ACC112 (cell line): ENCODE measurements around the gene MAGIX.
A peak's percentile ranks its signal among the peaks of the same experiment; 100 is the strongest.
"Not testable (repeated sequence)": the region's sequence is repeated elsewhere in the genome, so short reads cannot be mapped to it uniquely, and the experiment has no call there.

Source experiments
- H2AFZ ChIP-seq: fragments of 200-600 bp; sonication (generic); one replicate; pipeline ENCODE4 v1.6.0; 2017; ENCODE audit warnings: antibody characterized with exemption, low read length; ENCODE audit not compliant: unreplicated experiment
- H3K27ac ChIP-seq: fragments of 200-600 bp; sonication (generic); 2 replicates; pipeline ENCODE4 v1.5.1; 2014; ENCODE audit warnings: low read depth, mild to moderate bottlenecking, antibody characterized with exemption, low read length, moderate library complexity
- H3K27me3 ChIP-seq: fragments of 200-600 bp; sonication (generic); 2 replicates; pipeline ENCODE4 v1.6.1; 2014; ENCODE audit warnings: mild to moderate bottlenecking, antibody characterized with exemption, low read length, moderate library complexity, mixed read lengths; ENCODE audit not compliant: insufficient read depth
- H3K36me3 ChIP-seq: fragments of 200-600 bp; sonication (generic); 2 replicates; pipeline ENCODE4 v1.6.1; 2016; ENCODE audit warnings: mild to moderate bottlenecking, antibody characterized with exemption, low read length, moderate library complexity, mixed read lengths; ENCODE audit not compliant: insufficient read depth
- H3K4me1 ChIP-seq: fragments of 200-600 bp; sonication (generic); one replicate; pipeline ENCODE4 v1.6.1; 2016; ENCODE audit warnings: low read length, mixed read lengths; ENCODE audit not compliant: insufficient read depth, unreplicated experiment, control insufficient read depth
- H3K4me3 ChIP-seq: fragments of 200-600 bp; sonication (generic); 2 replicates; pipeline ENCODE4 v1.5.1; 2014; ENCODE audit warnings: mild to moderate bottlenecking, low read depth, low read length
- H3K79me2 ChIP-seq: fragments of 200-600 bp; sonication (generic); one replicate; pipeline ENCODE4 v1.6.0; 2016; ENCODE audit warnings: low read length; ENCODE audit not compliant: control insufficient read depth, unreplicated experiment, insufficient read depth

Gene MAGIX

GRCh38 chrX:49172280-49172780, 9.8 kb downstream of the MAGIX start:
- Histone ChIP-seq H3K27ac (peak overlapping the region; percentile 74), H3K4me3 (peak overlapping the region; percentile 97), H2AFZ (no peak overlapping the region), H3K79me2 (peaks cover 14% of the 10 kb centered on the region), H3K27me3 (no peaks in the 10 kb centered on the region), H3K36me3 (no peaks in the 10 kb centered on the region), H3K4me1 (peaks cover 7% of the 10 kb centered on the region)

GRCh38 chrX:49173544-49173943, 11.0 kb downstream of the MAGIX start:
- H3K4me3 ChIP-seq: peak overlapping the region; percentile 97
- peaks cover 14% of the 10 kb centered on the region for H3K79me2 ChIP-seq
- H3K36me3 ChIP-seq, H3K4me1 ChIP-seq, H2AFZ ChIP-seq, H3K27ac ChIP-seq, H3K27me3 ChIP-seq: not testable (repeated sequence)

- Histone ChIP-seq H3K36me3 (no peaks in the 10 kb centered on the region), H3K27ac (no peak overlapping the region), H3K4me3 (no peak overlapping the region), H3K79me2 (peaks cover 14% of the 10 kb centered on the region), H2AFZ (no peak overlapping the region), H3K4me1 (peaks cover 7% of the 10 kb centered on the region), H3K27me3 (no peaks in the 10 kb centered on the region)
These were observed 12.2 kb downstream of the MAGIX start for GRCh38 chrX:49174723-49175122.

GRCh38 chrX:49175435-49176274, 13.1 kb downstream of the MAGIX start:
- no peaks in the 10 kb centered on the region for H3K27me3 ChIP-seq
- no peak overlapping the region for H3K27ac ChIP-seq
- H3K36me3 ChIP-seq: no peaks in the 10 kb centered on the region
- peaks cover 7% of the 10 kb centered on the region for H3K4me1 ChIP-seq
- H3K4me3 ChIP-seq: no peak overlapping the region
- H3K79me2 ChIP-seq: peaks cover 14% of the 10 kb centered on the region
- no peak overlapping the region for H2AFZ ChIP-seq

GRCh38 chrX:49176421-49177326, 14.1 kb downstream of the MAGIX start:
- Histone ChIP-seq H3K27ac (no peak overlapping the region), H3K4me1 (peaks cover 7% of the 10 kb centered on the region), H3K4me3 (no peak overlapping the region), H3K79me2 (peaks cover 14% of the 10 kb centered on the region), H3K27me3 (no peaks in the 10 kb centered on the region), H2AFZ (no peak overlapping the region), H3K36me3 (no peaks in the 10 kb centered on the region)

- H3K27me3 ChIP-seq: no peaks in the 10 kb centered on the region
- H3K79me2 ChIP-seq: peaks cover 13% of the 10 kb centered on the region
- H2AFZ ChIP-seq: no peak overlapping the region
- no peak overlapping the region for H3K27ac ChIP-seq
- H3K4me3 ChIP-seq: no peak overlapping the region
- peaks cover 7% of the 10 kb centered on the region for H3K4me1 ChIP-seq
- no peaks in the 10 kb centered on the region for H3K36me3 ChIP-seq
These were observed 14.8 kb downstream of the MAGIX start for GRCh38 chrX:49177338-49177833.

- Histone ChIP-seq H3K4me1 (peaks cover 6% of the 10 kb centered on the region), H3K79me2 (peaks cover 7% of the 10 kb centered on the region), H3K27me3 (no peaks in the 10 kb centered on the region), H2AFZ (no peak overlapping the region), H3K27ac (no peak overlapping the region), H3K4me3 (no peak overlapping the region), H3K36me3 (no peaks in the 10 kb centered on the region)
These were observed 15.4 kb downstream of the MAGIX start for GRCh38 chrX:49177873-49178480.

- Histone ChIP-seq H3K27me3 (no peaks in the 10 kb centered on the region), H3K4me3 (no peak overlapping the region), H3K4me1 (peaks cover under 1% of the 10 kb centered on the region), H2AFZ (no peak overlapping the region), H3K79me2 (peaks cover 2% of the 10 kb centered on the region), H3K36me3 (no peaks in the 10 kb centered on the region), H3K27ac (no peak overlapping the region)
These were observed 16.0 kb downstream of the MAGIX start for GRCh38 chrX:49178537-49178936.

GRCh38 chrX:49179358-49179757, 16.8 kb downstream of the MAGIX start:
- H3K4me1 ChIP-seq: no peaks in the 10 kb centered on the region
- H3K79me2 ChIP-seq: no peaks in the 10 kb centered on the region
- no peak overlapping the region for H2AFZ ChIP-seq
- H3K27ac ChIP-seq: no peak overlapping the region
- H3K4me3 ChIP-seq: no peak overlapping the region
- H3K36me3 ChIP-seq: no peaks in the 10 kb centered on the region
- H3K27me3 ChIP-seq: no peaks in the 10 kb centered on the region

GRCh38 chrX:49183701-49184281, 21.2 kb downstream of the MAGIX start:
- Histone ChIP-seq H3K4me3 (peak overlapping the region; percentile 38), H3K4me1 (peaks cover 3% of the 10 kb centered on the region), H3K27ac (no peak overlapping the region), H3K79me2 (peaks cover 6% of the 10 kb centered on the region), H3K27me3 (no peaks in the 10 kb centered on the region), H2AFZ (no peak overlapping the region), H3K36me3 (no peaks in the 10 kb centered on the region)
